T-helper 1 cell treated with Interleukin-12 subunit alpha and Interleukin-12 subunit beta and Interleukin-4 antibody, amounts not matched to agents 30 ng/mL and 1 ng/mL, for 36 hours (primary cell): Measurements from ENCODE around the gene HERC2. TPM values are rescaled to one million over a fixed set of nuclear protein-coding genes. Genes with fewer than 3 reads are reported as not detected.

ENCODE experiments used
- intact Hi-C: fragments of 100-400 bp; cut with micrococcal nuclease; formaldehyde crosslinking; loops from one replicate; pipeline ENCODE4 v1.15.1; 2024
- total RNA-seq: library from RNA; stranded (reverse); gene quantifications from 2 replicates; pipeline ENCODE4 v1.2.3, GENCODE V29; 2022

HERC2 gene
- total RNA-seq, 1 donor from 2014 or later, result 48.9 TPM

DNA sequence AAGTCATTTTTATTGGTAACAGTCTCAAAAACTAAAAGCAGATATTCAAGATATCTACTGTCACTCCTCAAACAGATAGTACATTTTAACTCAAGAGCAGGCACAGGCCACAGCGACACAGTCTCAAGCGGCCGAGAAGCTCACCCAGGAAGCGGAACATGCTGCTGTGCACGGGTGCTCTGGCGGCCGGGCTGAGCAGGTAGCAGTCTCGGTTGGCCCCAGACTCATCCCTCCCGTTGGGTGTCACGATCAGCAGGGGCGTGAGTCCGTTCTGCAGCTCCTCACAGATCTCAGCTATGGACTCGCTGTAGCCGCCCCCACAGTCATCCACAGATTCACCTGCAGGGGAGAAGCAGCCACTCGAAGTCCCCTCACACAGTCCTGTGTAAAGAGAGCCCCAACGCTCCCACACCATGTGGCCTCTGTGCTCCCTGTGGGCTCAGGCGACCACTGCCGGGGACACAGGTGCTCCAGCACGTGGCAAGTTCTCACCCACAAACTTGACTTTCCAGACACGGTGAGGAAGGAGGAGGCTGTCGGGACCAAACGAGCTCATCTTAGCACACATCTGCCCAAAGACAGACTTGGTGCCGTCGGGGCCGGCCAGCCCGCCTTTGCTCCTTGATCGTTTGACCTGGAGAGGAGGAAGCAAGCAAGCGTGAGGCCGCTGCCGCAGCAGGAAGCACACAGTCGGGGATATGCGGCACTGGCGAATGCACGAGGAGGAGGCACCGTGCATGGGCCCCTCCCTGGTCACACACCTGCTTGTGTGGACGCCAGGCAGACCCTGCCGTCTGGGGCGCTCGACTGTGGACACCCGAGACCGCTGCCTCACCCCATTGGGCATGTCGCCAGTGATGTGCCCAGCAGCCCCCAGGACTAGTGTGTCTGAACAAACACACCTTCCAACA is 205.2 kb downstream of the HERC2 start:
- intact Hi-C loops, result no loop called here

DNA sequence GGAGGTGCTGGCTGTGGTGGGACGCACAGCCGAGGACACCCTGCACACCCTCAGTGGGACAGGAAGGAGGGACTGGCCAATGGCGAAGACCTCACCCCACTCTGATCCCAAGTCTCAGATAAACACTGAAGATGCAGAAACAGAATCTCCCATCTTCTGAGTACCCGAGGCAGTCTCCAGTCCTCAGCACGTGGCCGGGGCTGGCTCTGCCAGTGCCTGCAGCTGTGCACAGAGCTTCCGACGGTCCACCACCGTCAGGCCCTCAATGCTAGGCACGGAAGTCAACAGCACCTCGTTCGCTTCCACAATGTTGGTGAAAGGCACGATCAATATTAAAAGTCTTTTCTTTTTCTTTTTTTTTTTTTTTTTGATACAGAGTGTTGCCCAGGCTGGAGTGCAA is 206.1 kb downstream of the HERC2 start:
- intact Hi-C loops, result no loop called here

- intact Hi-C loops, result no loop called here
Measured at GRCh38 chr15:28114721-28115622, 207.0 kb downstream of the HERC2 start.

DNA sequence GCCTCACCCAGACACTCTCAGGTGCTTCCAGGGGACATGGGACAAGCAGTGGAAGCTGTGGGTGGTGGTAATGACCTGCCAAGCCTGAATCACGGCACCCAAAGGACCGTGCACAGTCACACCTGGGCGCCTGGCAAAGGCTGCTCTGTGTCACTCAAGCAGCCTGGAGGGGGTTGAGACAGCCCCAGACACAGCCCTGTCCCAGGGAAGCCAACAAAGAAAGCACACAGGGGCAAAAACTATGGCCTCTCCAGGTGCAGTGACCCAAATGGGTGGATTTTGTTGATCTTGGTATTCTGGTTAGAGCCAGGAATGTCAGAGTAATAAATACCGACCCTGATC is 207.9 kb downstream of the HERC2 start:
- intact Hi-C loops, result no loop called here

GRCh38 chr15:28113394-28114113 is 208.4 kb downstream of the HERC2 start:
- intact Hi-C loops, result no loop called here

- intact Hi-C loops, result no loop called here
Measured at GRCh38 chr15:28112962-28113361, 209.0 kb downstream of the HERC2 start.

GRCh38 chr15:28112101-28112760 is 209.7 kb downstream of the HERC2 start:
- intact Hi-C loops, result no loop called here

DNA sequence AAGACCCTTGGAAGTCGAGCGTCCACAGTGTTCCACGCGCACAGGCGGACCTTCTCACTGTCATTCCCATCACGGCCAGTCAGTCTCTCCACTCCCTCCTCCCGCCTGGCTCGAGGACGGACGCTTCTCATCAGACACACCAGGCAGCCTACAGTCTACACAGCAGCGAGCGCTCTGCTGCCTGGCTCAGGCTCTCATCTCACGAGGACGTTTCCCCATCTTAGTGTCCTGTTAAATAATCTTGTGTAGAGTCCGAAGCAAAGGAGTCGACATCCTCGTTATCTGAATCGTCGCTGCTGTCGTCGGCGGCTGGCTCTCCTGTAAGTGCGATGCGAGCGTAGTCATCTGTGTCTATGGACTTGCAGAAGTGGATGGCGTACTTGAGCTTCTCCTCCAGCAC is 210.4 kb downstream of the HERC2 start:
- intact Hi-C loops, result no loop called here

GRCh38 chr15:28110481-28110881 is 211.5 kb downstream of the HERC2 start:
- intact Hi-C loops, result no loop called here

GRCh38 chr15:28109626-28110455 is 212.1 kb downstream of the HERC2 start:
- intact Hi-C loops, result no loop called here

DNA sequence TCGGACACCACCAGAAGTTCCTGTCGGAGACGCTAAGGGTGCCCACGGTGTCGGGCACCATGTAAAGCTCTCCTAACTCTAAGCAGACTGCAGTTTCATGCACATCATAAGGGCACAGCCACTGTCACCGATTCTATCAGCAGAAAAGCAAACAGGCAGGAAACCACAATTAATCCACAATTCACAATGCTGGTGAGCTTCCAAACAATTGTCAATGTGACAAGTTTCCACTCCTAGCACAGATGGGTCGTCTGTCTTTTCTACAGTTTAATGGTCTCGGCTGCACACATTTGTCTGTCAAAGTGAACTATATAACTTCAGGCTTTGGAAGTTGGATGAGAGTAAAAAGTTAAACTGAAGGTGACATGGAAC is 214.1 kb downstream of the HERC2 start:
- intact Hi-C loops, result loop anchor here (2.0 kb wide), 1 partner anchor 15 kb away; no protein-coding TSS in a partner anchor

- intact Hi-C loops, result loop anchor here (2.0 kb wide), 1 partner anchor 15 kb away; no protein-coding TSS in a partner anchor
Measured at GRCh38 chr15:28107111-28107903, 214.7 kb downstream of the HERC2 start.

- intact Hi-C loops, result loop anchor here (2.0 kb wide), 1 partner anchor 16 kb away; no protein-coding TSS in a partner anchor
Measured at GRCh38 chr15:28106294-28107110, 215.5 kb downstream of the HERC2 start.

GRCh38 chr15:28105793-28106192 is 216.2 kb downstream of the HERC2 start:
- intact Hi-C loops, result loop anchor here (2.0 kb wide), 1 partner anchor 17 kb away; no protein-coding TSS in a partner anchor

DNA sequence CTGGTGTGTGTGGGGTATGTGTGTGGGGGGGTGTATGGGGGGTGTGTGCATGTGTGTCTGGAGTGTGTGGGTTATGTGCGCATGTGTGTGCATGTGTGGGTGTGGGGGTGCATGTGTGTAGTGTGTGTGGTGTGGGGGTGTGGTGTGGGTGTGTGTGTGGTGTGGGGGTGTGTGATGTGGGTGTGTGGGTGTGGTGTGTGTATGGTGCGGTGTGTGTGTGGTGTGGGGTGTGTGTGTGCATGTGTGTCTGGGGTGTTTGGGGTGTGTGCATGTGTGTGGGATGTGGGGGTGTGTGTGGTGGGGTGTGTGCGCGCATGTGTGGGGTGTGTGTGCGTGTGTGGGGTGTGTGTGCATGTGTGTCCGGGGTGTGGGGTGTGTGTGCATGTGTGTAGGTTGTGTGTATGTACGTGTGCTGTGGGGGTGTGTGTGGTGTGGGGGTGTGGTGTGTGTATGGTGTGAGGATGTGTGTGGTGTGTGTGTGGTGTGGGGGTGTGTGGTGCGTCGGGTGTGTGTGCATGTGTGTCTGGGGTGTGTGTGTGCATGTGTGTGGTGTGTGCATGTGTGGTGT is 216.7 kb downstream of the HERC2 start:
- intact Hi-C loops, result no loop called here

DNA sequence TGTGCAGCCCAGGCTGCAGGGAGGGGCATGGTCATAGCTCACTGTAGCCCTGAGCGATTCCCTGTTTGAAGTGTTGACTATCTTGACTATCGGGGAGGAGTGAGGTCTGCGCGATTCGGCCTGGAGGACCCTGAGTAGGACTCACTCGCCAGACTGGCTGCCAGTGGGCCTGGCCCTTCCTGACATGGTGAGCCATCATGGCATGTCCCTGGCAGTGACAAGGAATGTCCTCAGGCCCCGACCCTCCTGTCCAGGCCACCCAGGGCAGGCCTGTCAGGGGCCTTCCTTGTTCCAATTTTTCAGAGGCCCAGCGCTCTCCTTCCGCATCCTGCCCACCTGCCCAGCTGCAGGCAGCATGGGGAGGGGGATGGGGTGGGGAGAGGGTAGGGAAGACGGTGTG is 217.7 kb downstream of the HERC2 start:
- intact Hi-C loops, result no loop called here

DNA sequence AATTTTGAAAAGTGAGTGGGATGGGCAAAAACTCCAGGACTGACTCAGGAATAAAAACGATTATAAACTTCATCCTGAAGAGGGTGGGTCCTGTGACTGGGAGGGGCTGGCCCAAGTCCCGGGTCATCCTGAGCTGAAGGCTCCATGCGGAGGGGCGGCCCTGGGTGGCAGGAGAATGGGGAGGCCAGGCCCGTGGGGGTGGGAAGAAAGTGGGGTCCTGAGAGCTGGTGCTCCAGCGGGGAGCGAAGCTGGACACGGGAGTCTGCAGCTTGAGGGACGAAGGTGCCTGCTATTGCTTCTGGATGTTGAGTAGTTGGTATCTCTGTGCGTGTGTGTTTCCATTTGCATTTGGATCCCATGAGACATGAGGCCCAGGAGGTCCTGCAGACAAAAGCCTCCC is 218.1 kb downstream of the HERC2 start:
- intact Hi-C loops, result no loop called here

- intact Hi-C loops, result no loop called here
Measured at GRCh38 chr15:28101983-28102441, 220.0 kb downstream of the HERC2 start.
